ENCODE measurements around the gene DCP1A.
A peak's percentile ranks its signal among the peaks of the same experiment; 100 is the strongest.
"Not testable (repeated sequence)": the region's sequence is repeated elsewhere in the genome, so short reads cannot be mapped to it uniquely, and the experiment has no call there.

DCP1A gene

DNA sequence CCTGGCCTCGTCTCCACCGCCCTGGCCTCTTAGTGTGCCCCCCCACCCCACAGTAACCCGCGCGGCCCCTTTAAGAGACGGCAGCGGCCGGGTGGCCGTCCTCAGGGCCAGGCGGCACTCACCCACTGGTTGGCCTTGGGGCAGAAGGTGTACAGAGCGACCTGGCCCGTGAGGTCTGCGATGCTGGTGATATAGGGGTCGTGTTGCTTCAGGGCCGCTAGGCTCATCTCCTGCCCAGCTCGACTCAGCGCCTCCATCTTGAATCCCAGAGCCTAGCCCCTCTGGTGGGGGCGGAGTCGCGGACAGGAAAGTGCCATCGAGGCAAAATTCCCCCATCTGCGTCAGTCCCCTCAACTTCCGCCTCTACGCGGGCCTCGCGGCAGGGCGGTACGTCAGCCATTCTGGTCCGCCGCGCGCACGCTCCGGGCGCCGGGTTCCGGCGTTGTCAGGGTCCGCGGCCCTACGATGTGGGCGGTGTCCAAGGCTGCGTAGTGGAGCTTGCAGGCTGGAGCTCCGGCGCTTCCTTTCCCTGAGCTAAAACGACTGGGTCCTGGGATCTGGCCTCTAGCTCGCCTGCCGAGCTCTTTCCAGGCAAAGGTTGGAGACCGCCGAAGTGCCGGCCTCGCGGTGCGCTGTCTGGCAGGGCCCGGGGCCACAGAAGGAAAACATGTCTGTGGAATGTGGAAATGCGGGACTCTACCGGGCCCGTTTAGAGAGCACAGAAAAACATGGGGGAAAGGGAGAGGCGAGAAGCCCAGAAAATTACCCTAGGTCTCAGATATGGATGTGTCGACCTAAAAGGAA lies at the start of gene DCP1A:
DCP1A (minus strand) TSS at position 283 of the 804 bp plus-strand sequence; CDS start at position 257, 26 bp downstream.
- no peaks in the 10 kb centered on the region for H3K9me3 ChIP-seq (ENCODE audit: control insufficient read depth, low read depth, low read length)
- peaks cover 16% of the 10 kb centered on the region for H3K36me3 ChIP-seq (ENCODE audit: control insufficient read depth, low read depth, low read length)
- H3K27me3 ChIP-seq (ENCODE audit: control insufficient read depth, insufficient read depth, low read length) = no peaks in the 10 kb centered on the region
- H3K4me1 ChIP-seq (ENCODE audit: control insufficient read depth, low read depth, low read length) = peaks cover 9% of the 10 kb centered on the region
- peak within 1 kb of the TSS; percentile 74 for H3K4me3 ChIP-seq (ENCODE audit: low read length)
- peak within 1 kb of the TSS; percentile 83 for H3K9ac ChIP-seq (ENCODE audit: low read length)
- H3K27ac ChIP-seq (ENCODE audit: low read length) = peak within 1 kb of the TSS; percentile 48

DNA sequence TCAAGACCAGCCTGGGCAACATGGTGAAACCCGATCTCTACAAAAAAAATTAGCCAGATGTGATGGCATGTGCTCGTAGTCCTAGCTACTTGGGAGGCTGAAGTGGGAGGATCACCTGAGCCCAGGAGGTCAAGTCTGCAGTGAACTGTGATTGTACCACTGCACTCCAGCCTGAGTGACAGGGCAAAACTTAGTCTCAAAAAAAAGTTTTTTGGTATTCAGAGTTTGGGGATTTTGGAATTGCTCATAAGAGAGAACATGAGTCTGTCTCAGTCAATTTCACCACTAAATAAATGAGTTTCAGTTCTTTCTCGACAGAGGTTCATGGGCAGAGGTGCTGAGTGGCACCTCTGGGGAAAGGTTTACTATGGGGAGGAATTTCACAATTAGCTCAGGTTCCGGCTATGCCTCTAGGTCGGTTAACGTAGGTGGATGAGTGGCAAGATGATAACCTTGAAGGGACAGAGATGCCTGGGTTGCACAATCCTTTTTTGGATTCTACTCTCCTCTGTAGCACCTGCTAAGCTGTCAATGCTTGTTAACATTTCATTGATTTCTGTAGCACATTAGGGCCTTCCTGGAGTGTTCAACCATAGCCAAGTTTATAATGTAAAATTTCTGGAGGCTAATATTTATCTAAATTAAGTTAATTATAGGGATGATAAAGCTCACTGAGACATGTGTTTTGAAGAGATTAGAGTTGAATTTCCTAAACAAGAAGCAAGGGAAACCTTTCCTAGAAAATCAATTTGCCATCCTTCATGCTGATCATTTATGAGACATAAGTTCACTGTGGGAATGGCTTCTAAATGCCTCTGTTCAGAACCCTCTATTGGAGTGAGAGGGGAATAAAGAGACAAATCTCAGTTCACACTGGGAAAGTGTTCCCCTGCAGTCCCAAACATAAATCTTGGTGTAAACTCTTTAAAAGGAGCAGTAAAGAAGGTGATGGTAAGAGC lies 37.4 kb upstream of the DCP1A start:
- no peaks in the 10 kb centered on the region for H3K4me1 ChIP-seq (ENCODE audit: control insufficient read depth, low read depth, low read length)
- H3K4me3 ChIP-seq (ENCODE audit: low read length) = no peak overlapping the region
- no peaks in the 10 kb centered on the region for H3K27me3 ChIP-seq (ENCODE audit: control insufficient read depth, insufficient read depth, low read length)
- H3K9me3 ChIP-seq (ENCODE audit: control insufficient read depth, low read depth, low read length) = no peaks in the 10 kb centered on the region
- no peak overlapping the region for H3K27ac ChIP-seq (ENCODE audit: low read length)
- H3K36me3 ChIP-seq (ENCODE audit: control insufficient read depth, low read depth, low read length) = no peaks in the 10 kb centered on the region
- H3K9ac ChIP-seq (ENCODE audit: low read length) = no peak overlapping the region

DNA sequence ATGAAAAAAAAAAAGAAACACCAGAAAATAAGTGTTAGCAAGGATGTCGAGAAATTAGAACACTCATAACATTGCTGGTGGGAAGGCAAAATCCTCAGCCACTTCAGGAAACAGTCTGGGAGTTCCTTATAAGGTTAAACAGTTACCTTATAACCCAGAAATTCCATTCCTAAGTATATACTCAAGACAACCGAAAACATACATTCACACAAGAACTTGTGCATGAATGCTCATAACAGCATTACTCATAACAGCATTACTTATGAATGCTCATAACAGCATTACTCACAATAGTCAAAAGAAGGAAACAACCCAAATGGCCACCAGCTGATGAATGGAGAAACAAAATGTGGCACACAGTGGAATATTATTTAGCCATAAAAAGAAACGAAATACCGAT lies 34.8 kb upstream of the DCP1A start:
- Histone ChIP-seq H3K4me3 (ENCODE audit: low read length) (no peak overlapping the region), H3K27me3 (ENCODE audit: control insufficient read depth, insufficient read depth, low read length) (no peaks in the 10 kb centered on the region), H3K27ac (ENCODE audit: low read length) (no peak overlapping the region), H3K4me1 (ENCODE audit: control insufficient read depth, low read depth, low read length) (no peaks in the 10 kb centered on the region), H3K9me3 (ENCODE audit: control insufficient read depth, low read depth, low read length) (no peaks in the 10 kb centered on the region), H3K36me3 (ENCODE audit: control insufficient read depth, low read depth, low read length) (no peaks in the 10 kb centered on the region), H3K9ac (ENCODE audit: low read length) (no peak overlapping the region)

DNA sequence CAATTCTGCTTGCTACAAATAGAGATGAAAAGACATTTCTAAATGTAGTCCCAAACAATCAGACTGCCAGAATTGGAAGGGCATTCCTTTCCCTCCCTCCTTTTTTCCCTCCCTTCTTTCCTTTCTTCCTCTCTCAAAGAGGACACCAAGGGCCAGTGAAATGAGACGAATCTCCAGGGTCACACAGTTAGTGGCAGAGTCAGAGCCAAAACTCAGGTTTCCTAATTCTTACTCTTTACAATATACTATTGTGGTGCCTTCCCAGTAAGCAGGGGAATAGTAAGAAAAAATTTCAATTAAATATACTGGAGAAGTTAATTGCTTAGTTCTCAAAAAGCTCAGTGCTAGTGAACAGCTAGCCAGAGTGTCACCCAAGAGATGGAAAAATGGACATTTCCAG lies 33.0 kb upstream of the DCP1A start:
- Histone ChIP-seq H3K27ac (ENCODE audit: low read length) (no peak overlapping the region), H3K4me1 (ENCODE audit: control insufficient read depth, low read depth, low read length) (no peaks in the 10 kb centered on the region), H3K36me3 (ENCODE audit: control insufficient read depth, low read depth, low read length) (no peaks in the 10 kb centered on the region)

DNA sequence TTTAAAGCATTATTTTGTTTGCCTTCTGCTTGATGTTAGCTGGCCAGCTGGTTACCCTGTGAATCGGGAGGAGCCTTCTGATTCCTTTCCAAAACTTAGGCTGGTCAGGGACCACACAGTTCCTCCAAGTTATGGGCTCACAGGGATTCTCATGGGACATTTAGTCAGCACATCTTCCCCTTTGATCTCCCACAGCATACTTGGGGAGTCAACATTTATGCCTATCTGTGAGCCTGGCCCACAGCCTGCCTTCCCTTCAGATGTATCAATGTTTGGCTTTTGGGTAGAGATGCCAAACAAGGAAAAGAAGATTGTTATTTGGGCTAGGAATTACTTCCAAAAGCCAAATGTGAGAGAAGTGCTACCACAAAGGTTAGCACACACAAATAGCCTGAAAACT lies 32.6 kb upstream of the DCP1A start:
- Histone ChIP-seq H3K27ac (ENCODE audit: low read length) (no peak overlapping the region), H3K9me3 (ENCODE audit: control insufficient read depth, low read depth, low read length) (no peaks in the 10 kb centered on the region), H3K9ac (ENCODE audit: low read length) (no peak overlapping the region), H3K36me3 (ENCODE audit: control insufficient read depth, low read depth, low read length) (no peaks in the 10 kb centered on the region), H3K27me3 (ENCODE audit: control insufficient read depth, insufficient read depth, low read length) (no peaks in the 10 kb centered on the region), H3K4me1 (ENCODE audit: control insufficient read depth, low read depth, low read length) (no peaks in the 10 kb centered on the region), H3K4me3 (ENCODE audit: low read length) (no peak overlapping the region)

More for the DNA sequence above, 33.0 kb upstream of the DCP1A start:
- Histone ChIP-seq H3K27me3 (ENCODE audit: control insufficient read depth, insufficient read depth, low read length) (no peaks in the 10 kb centered on the region), H3K9me3 (ENCODE audit: control insufficient read depth, low read depth, low read length) (no peaks in the 10 kb centered on the region), H3K4me3 (ENCODE audit: low read length) (no peak overlapping the region), H3K9ac (ENCODE audit: low read length) (no peak overlapping the region)

- Histone ChIP-seq H3K4me1 (ENCODE audit: control insufficient read depth, low read depth, low read length) (no peaks in the 10 kb centered on the region), H3K27me3 (ENCODE audit: control insufficient read depth, insufficient read depth, low read length) (no peaks in the 10 kb centered on the region), H3K9ac (ENCODE audit: low read length) (no peak overlapping the region), H3K4me3 (ENCODE audit: low read length) (no peak overlapping the region), H3K36me3 (ENCODE audit: control insufficient read depth, low read depth, low read length) (no peaks in the 10 kb centered on the region), H3K27ac (ENCODE audit: low read length) (no peak overlapping the region), H3K9me3 (ENCODE audit: control insufficient read depth, low read depth, low read length) (no peaks in the 10 kb centered on the region)
Observed at GRCh38 chr3:53377794-53378193, 30.5 kb upstream of the DCP1A start.

- H3K36me3 ChIP-seq (ENCODE audit: control insufficient read depth, low read depth, low read length) = no peaks in the 10 kb centered on the region
- H3K9me3 ChIP-seq (ENCODE audit: control insufficient read depth, low read depth, low read length) = no peaks in the 10 kb centered on the region
- H3K27ac ChIP-seq (ENCODE audit: low read length) = no peak overlapping the region
- H3K9ac ChIP-seq (ENCODE audit: low read length) = no peak overlapping the region
- H3K4me1 ChIP-seq (ENCODE audit: control insufficient read depth, low read depth, low read length) = no peaks in the 10 kb centered on the region
- no peaks in the 10 kb centered on the region for H3K27me3 ChIP-seq (ENCODE audit: control insufficient read depth, insufficient read depth, low read length)
- H3K4me3 ChIP-seq (ENCODE audit: low read length) = no peak overlapping the region
Observed at GRCh38 chr3:53376679-53377078, 29.3 kb upstream of the DCP1A start.

- no peak overlapping the region for H3K4me3 ChIP-seq (ENCODE audit: low read length)
- no peaks in the 10 kb centered on the region for H3K9me3 ChIP-seq (ENCODE audit: control insufficient read depth, low read depth, low read length)
- no peak overlapping the region for H3K9ac ChIP-seq (ENCODE audit: low read length)
- no peaks in the 10 kb centered on the region for H3K36me3 ChIP-seq (ENCODE audit: control insufficient read depth, low read depth, low read length)
- no peaks in the 10 kb centered on the region for H3K4me1 ChIP-seq (ENCODE audit: control insufficient read depth, low read depth, low read length)
- no peaks in the 10 kb centered on the region for H3K27me3 ChIP-seq (ENCODE audit: control insufficient read depth, insufficient read depth, low read length)
- H3K27ac ChIP-seq (ENCODE audit: low read length) = no peak overlapping the region
Observed at GRCh38 chr3:53375019-53375418, 27.7 kb upstream of the DCP1A start.

DNA sequence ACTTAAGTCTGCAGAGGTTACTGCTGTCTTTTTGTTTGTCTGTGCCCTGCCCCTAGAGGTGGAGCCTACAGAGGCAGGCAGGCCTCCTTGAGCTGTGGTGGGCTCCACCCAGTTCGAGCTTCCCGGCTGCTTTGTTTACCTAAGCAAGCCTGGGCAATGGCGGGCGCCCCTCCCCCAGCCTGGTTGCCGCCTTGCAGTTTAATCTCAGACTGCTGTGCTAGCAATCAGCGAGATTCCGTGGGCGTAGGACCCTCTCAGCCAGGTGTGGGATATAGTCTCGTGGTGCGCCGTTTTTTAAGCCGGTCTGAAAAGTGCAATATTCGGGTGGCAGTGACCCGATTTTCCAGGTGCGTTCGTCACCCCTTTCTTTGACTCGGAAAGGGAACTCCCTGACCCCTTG lies 23.4 kb upstream of the DCP1A start:
- not testable (repeated sequence) for H3K36me3 ChIP-seq (ENCODE audit: control insufficient read depth, low read depth, low read length); H3K27me3 ChIP-seq (ENCODE audit: control insufficient read depth, insufficient read depth, low read length); H3K4me3 ChIP-seq (ENCODE audit: low read length)

GRCh38 chr3:53361852-53362251 lies 14.5 kb upstream of the DCP1A start:
- no peaks in the 10 kb centered on the region for H3K9me3 ChIP-seq (ENCODE audit: control insufficient read depth, low read depth, low read length)
- H3K4me1 ChIP-seq (ENCODE audit: control insufficient read depth, low read depth, low read length) = no peaks in the 10 kb centered on the region
- no peak overlapping the region for H3K27ac ChIP-seq (ENCODE audit: low read length)
- no peaks in the 10 kb centered on the region for H3K27me3 ChIP-seq (ENCODE audit: control insufficient read depth, insufficient read depth, low read length)
- no peak overlapping the region for H3K9ac ChIP-seq (ENCODE audit: low read length)
- H3K4me3 ChIP-seq (ENCODE audit: low read length) = no peak overlapping the region
- H3K36me3 ChIP-seq (ENCODE audit: control insufficient read depth, low read depth, low read length) = no peaks in the 10 kb centered on the region

More for the DNA sequence above, 23.4 kb upstream of the DCP1A start:
- not testable (repeated sequence) for H3K27ac ChIP-seq (ENCODE audit: low read length); H3K9me3 ChIP-seq (ENCODE audit: control insufficient read depth, low read depth, low read length); H3K9ac ChIP-seq (ENCODE audit: low read length); H3K4me1 ChIP-seq (ENCODE audit: control insufficient read depth, low read depth, low read length)

DNA sequence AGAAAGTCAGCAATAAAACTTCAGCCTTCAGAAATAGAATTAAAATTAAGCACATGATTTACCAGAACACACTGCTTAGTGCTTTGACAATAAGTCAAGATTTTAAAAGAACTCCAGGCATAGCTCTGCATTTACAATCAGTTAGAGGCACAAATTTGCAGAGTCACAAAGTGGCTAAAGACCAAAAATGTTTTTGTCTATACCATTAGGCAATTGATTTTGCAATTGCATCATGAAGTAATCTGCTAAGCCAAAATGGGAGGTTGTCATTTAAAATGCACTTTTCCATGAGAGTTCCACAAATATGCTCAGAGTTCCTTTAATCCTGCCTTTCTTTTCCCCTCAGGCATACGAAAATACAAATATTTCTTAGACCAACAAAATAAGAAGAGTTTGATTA lies 10.1 kb upstream of the DCP1A start:
- no peaks in the 10 kb centered on the region for H3K36me3 ChIP-seq (ENCODE audit: control insufficient read depth, low read depth, low read length)
- no peaks in the 10 kb centered on the region for H3K4me1 ChIP-seq (ENCODE audit: control insufficient read depth, low read depth, low read length)
- no peaks in the 10 kb centered on the region for H3K9me3 ChIP-seq (ENCODE audit: control insufficient read depth, low read depth, low read length)
- H3K27me3 ChIP-seq (ENCODE audit: control insufficient read depth, insufficient read depth, low read length) = no peaks in the 10 kb centered on the region
- H3K27ac ChIP-seq (ENCODE audit: low read length) = no peak overlapping the region
- H3K4me3 ChIP-seq (ENCODE audit: low read length) = no peak overlapping the region
- H3K9ac ChIP-seq (ENCODE audit: low read length) = no peak overlapping the region

Data from iPS-18a (cell line).